Bladder microvascular endothelial cell (primary cell): ENCODE data around the gene OAS2. TPM values are rescaled to one million over a fixed set of nuclear protein-coding genes. Genes with fewer than 3 reads are reported as not detected.

ENCODE experiments used
- total RNA-seq: library from RNA; depleted of rRNA; stranded (reverse); fragments of >200 nt; gene quantifications from 2 replicates; pipeline ENCODE4 v1.2.3, GENCODE V29; 2014

OAS2 gene, protein sequence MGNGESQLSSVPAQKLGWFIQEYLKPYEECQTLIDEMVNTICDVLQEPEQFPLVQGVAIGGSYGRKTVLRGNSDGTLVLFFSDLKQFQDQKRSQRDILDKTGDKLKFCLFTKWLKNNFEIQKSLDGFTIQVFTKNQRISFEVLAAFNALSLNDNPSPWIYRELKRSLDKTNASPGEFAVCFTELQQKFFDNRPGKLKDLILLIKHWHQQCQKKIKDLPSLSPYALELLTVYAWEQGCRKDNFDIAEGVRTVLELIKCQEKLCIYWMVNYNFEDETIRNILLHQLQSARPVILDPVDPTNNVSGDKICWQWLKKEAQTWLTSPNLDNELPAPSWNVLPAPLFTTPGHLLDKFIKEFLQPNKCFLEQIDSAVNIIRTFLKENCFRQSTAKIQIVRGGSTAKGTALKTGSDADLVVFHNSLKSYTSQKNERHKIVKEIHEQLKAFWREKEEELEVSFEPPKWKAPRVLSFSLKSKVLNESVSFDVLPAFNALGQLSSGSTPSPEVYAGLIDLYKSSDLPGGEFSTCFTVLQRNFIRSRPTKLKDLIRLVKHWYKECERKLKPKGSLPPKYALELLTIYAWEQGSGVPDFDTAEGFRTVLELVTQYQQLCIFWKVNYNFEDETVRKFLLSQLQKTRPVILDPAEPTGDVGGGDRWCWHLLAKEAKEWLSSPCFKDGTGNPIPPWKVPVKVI
- 16.5 and 19.6 TPM in 2 replicates for total RNA-seq

DNA sequence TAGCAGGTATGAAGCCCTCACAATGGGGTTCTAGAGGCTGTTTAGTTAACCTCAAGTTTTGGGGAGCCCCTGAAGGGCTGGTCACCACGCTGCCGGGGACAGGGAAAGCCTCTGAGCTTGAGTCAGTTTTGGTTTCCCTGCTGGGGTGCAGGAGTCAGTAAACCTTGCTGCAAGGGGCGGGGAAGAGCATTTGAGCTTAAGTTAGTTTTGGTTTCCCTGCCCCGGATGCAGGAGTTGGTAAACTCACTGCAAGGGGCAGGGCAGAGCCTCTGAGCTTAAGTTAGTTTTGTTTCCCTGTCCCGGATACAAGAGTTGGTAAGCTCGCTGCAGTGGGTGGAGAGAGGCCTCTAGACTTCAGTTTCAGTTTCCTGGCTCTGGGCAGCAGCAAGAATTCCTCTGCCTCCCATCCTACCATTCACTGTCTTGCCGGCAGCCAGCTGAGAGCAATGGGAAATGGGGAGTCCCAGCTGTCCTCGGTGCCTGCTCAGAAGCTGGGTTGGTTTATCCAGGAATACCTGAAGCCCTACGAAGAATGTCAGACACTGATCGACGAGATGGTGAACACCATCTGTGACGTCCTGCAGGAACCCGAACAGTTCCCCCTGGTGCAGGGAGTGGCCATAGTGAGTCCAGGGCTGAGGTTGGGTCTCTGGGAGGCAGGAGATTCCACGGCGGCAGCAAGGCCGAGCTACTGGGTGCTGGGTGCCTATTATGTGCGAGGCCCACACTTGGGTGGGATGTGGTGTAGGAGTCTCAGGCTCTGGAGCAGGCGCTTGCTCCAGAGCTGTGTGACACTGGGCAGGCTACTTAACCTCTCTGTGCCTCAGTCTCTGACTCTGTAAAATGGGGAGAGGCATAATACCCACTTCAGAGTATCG, at the start of gene OAS2:
Gene OAS2, plus strand, starts transcription at position 357 of the 878 bp plus-strand sequence. Its CDS starts 90 bp downstream, at position 447.

DNA sequence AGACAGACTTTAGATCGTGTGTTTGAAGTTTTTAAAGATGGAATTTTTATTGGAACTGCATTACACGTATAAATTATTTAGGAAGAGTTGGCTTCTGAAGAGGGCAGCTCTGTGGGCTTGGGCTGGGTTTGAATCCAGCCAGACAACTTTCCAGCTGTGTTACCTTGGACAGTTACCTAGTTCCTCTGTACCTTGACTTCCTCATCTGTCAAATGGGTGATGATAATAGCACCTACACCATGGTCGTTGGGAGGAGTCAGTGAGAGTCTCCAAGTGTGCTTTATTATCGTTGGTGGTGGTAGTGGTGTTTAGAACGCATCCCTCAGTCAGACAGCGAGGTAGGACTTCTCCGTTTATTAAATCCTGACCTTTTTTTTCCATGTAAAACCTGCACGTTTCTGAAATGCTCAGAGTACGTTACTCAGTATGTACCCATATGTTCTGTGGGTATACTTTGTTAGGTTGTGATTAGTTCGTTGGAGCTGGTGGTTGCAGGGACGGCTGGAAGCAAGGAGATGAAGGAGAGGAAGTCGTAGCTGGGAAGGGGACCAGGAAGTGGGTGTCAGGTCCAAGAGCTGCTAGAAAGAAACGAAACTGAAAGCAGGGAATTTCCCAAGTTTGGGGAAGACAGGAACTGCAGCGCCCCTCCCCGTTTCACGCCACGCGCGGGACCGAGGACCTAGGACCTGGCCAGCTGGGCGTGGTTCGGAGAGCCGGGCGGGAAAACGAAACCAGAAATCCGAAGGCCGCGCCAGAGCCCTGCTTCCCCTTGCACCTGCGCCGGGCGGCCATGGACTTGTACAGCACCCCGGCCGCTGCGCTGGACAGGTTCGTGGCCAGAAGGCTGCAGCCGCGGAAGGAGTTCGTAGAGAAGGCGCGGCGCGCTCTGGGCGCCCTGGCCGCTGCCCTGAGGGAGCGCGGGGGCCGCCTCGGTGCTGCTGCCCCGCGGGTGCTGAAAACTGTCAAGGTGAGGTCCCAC, 40.3 kb upstream of the OAS2 start, which contains the start of gene OAS3:
Gene OAS3, plus strand, starts transcription at position 734 of the 979 bp plus-strand sequence. Its CDS starts 57 bp downstream, at position 791.

DNA sequence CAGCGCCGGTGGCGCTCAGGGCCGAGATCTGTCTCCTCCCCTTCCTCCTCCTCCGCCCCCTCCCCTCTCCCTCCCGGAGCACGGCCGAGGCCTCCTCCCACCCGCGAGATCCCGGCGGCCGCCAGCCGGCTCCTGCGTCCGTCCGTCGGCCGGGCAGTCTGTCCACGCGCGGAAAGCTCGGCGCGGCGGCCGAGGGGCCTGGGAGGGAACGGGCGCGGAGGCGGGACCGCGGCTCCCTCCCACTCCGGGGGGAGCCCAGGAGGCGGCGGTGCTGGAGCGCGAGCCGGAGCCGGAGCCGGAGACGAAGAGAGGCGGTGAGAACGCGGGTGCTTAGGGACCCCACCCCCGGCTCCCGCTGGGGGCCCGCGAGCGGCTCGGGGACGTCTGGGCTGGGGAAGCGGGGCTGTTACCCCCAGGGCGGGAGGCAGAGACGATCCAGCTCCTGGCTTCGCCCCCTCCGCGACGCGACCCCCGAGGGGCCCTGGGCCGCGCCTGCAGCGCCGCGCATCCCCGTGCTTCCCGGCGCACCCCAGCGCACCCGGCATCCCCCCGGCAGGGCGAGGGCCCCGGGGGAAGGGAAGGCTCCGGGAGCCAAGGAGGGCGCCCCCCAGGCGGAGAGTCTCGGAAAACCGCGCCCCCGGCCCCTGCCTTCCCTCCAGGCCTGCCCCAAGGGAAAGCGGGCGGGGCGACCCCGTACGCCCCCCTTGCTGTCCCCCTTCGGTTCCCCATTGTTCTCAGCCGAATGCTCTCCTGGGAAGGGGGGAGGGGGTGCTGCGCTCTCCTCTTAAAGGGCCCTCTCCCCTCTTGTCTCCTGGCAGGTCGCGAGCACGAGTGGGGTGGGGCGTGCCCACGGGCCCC, 78.5 kb downstream of the OAS2 start, which contains the start of gene DTX1:
Gene DTX1, plus strand, starts transcription at position 100 of the 858 bp plus-strand sequence. CDS start 1,463 bp downstream, outside the sequence.

Other genes starting within 250 kb of the OAS2 start
- not detected in 2 replicates for gene RPH3A, start 186.8 kb upstream of the OAS2 start, total RNA-seq
- 7.1 and 31.3 TPM in 2 replicates for gene OAS1, start 71.6 kb upstream of the OAS2 start, total RNA-seq
- gene OAS3, start 40.0 kb upstream of the OAS2 start, total RNA-seq: 15.1 and 18.8 TPM in 2 replicates
- 0.16 and 1.2 TPM in 2 replicates for gene DTX1, start 78.2 kb downstream of the OAS2 start, total RNA-seq
- gene RASAL1, start 157.2 kb downstream of the OAS2 start, total RNA-seq: not detected in 2 replicates
- gene CFAP73, start 171.2 kb downstream of the OAS2 start, total RNA-seq: not detected in 2 replicates
- gene DDX54, start 207.0 kb downstream of the OAS2 start, total RNA-seq: 36.3 and 41.4 TPM in 2 replicates
- gene RITA1, start 207.2 kb downstream of the OAS2 start, total RNA-seq: 12.8 and 15.0 TPM in 2 replicates
- gene TPCN1, start 242.9 kb downstream of the OAS2 start, total RNA-seq: 4.9 and 11.8 TPM in 2 replicates